ENCODE results near the gene TRIM73. TPM values are rescaled to one million over a fixed set of nuclear protein-coding genes. Genes with fewer than 3 reads are reported as not detected.
A peak's percentile ranks its signal among the peaks of the same experiment; 100 is the strongest.
"Not testable (repeated sequence)": the region's sequence is repeated elsewhere in the genome, so short reads cannot be mapped to it uniquely, and the experiment has no call there.

The TRIM73 gene
- total RNA-seq (6.6 and 10.3 TPM in 2 replicates), polyA plus RNA-seq (10.9 and 11.2 TPM in 2 replicates)

DNA sequence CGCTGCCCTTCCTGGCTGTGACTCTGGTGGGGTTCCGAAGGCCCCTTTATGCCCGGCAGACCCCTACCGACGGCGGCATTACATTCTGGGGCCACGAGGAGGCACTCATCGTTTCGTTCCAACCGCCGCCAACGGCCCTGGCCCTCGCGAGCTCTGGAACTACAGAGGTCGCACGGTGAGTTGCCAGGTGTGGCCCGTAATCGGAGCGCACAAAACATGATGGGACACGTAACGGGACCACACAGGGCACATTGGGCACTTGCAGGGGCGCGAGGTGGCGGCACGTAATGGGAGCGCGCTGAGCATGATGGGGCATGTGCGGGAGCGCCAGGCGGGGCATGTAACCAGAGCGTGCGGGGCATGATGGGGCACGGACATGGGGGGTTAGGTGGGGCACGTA, at the start of gene TRIM73:
TRIM73 (plus strand) TSS at position 301 of the 400 bp plus-strand sequence. CDS start 3,305 bp downstream, outside the sequence.
- not testable (repeated sequence) for H3K36me3 ChIP-seq; H3K9me3 ChIP-seq (ENCODE audit: low read depth); H3K4me1 ChIP-seq (ENCODE audit: low read depth); DNase-seq (ENCODE audit: low read depth in 1 of 2, low spot score in 1 of 2); H3K4me3 ChIP-seq; H3K27me3 ChIP-seq; H3K27ac ChIP-seq

DNA sequence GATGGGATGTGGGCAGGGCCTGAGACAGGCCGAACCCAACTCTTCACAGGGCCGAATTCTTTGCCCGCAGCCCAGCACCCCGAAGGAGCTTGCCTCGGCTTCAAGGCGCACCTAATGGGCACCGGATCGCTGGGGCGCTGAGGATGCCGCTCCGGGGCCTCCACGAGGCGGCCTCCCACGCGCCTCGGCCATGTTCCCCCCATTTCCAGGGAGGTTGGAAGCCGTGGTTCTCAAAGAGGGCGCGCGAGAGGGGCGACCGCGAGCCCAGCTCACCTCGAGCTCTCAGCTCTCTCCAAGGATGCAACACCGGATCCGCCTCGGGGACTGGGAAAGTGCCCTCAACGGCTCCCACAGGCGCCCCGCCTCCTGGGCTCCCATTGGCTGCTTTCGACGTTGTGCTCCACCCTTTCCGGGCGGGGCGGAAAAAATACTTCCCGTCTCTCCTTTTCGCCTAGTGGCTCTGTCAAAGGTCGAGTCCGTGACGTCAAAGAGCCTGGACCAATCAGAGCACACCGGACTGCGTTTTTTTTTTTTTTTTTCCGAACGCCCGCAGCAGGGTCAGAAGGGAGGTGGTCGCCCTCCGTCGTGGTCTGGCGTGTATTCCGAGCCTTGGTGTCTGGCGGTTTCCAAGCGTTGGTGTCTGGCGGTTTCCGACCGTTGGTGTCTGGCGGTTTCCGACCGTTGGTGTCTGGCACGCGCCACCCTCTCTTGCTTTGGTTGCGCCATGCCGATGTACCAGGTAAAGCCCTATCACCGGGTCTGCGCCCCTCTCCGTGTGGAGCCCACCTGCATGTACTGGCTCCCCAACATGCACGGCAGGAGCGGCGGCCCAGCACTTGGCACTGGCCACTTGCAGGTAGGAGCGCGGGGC, 36.5 kb upstream of the TRIM73 start:
- peak; percentile 32 to 40 for DNase-seq (ENCODE audit: low read depth in 1 of 2, low spot score in 1 of 2)
- not testable (repeated sequence) for H3K27ac ChIP-seq; H3K36me3 ChIP-seq; H3K27me3 ChIP-seq; H3K4me1 ChIP-seq (ENCODE audit: low read depth); H3K9me3 ChIP-seq (ENCODE audit: low read depth)
- peak overlapping the region; percentile 27 for H3K4me3 ChIP-seq

DNA sequence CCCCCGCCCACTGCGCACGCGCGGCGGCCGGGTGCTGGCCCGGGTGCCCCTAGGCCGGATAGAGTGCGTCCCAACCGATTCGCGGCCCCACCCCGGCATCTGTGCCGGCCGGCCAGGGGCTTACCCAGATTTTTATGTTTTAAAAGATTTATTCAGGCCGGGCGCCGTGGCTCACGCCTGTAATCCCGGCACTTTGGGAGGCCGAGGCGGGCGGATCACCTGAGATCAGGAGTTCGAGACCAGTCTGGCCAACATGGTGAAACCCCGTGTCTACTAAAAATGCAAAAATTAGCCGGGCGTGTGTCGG, 35.9 kb upstream of the TRIM73 start:
- H3K4me3 ChIP-seq = peak overlapping the region; percentile 27
- H3K9me3 ChIP-seq (ENCODE audit: low read depth); H3K4me1 ChIP-seq (ENCODE audit: low read depth); DNase-seq (ENCODE audit: low read depth in 1 of 2, low spot score in 1 of 2); H3K27ac ChIP-seq; H3K27me3 ChIP-seq; H3K36me3 ChIP-seq: not testable (repeated sequence)

DNA sequence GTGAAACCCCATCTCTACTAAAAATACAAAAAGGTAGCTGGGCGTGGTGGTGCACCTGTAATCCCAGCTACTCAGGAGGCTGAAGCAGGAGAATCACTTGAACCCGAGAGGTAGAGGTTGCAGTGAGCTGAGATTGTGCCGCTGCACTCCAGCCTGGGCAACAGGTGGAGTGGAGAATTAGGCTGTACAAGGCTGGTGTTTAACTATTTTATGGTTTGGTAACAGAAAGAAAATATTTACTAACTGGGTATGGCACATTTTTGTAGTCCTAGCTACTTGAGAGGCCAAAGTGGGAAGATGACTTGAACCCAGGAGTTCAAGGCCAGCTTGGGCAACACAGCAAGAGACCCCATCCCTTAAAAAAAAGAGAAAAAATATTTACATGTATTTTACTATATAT, 31.4 kb upstream of the TRIM73 start:
- not testable (repeated sequence) for H3K4me3 ChIP-seq; H3K9me3 ChIP-seq (ENCODE audit: low read depth); H3K4me1 ChIP-seq (ENCODE audit: low read depth); H3K36me3 ChIP-seq; H3K27me3 ChIP-seq; DNase-seq (ENCODE audit: low read depth in 1 of 2, low spot score in 1 of 2); H3K27ac ChIP-seq

DNA sequence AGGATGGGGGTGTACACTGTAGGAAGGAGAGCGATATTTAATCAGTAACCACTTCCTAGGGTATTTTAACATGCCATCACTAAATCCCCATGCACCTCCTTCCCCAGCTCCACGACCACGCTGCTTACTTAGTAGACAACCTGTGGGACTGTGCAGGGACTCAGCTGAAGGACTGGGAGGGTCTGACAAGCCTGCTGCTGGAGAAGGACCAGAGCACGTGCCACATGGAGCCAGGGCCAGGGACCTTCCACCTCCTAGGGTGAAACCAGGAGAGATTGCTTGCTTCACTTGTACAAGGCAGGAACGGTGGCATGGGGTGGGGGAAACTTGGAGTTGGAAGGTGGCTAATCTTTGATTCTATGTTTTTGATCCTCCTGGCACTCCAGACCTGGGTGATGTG, 28.8 kb upstream of the TRIM73 start:
- not testable (repeated sequence) for H3K27me3 ChIP-seq; H3K4me1 ChIP-seq (ENCODE audit: low read depth); H3K9me3 ChIP-seq (ENCODE audit: low read depth); DNase-seq (ENCODE audit: low read depth in 1 of 2, low spot score in 1 of 2); H3K27ac ChIP-seq; H3K4me3 ChIP-seq; H3K36me3 ChIP-seq

DNA sequence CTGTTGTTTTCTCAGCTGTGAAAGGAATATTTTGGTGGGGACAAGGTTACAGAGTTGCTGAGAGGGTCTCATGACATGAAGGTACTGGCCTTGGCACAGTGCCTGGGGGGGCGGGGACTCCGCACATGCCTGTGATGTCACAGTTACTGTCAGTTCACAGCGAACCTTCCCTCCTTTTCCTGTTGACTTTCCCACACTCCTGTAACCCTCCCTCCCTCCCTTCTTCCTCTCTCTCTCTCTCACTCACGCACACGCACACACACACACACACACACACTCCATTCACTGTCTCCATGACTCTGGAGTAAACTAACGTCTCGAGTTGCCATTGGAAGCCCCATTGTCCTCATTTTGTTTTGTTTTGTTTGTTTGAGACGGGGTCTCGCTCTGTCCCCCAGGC, 28.1 kb upstream of the TRIM73 start:
- not testable (repeated sequence) for H3K27ac ChIP-seq; H3K4me3 ChIP-seq; H3K9me3 ChIP-seq (ENCODE audit: low read depth); H3K4me1 ChIP-seq (ENCODE audit: low read depth); H3K27me3 ChIP-seq; DNase-seq (ENCODE audit: low read depth in 1 of 2, low spot score in 1 of 2); H3K36me3 ChIP-seq

DNA sequence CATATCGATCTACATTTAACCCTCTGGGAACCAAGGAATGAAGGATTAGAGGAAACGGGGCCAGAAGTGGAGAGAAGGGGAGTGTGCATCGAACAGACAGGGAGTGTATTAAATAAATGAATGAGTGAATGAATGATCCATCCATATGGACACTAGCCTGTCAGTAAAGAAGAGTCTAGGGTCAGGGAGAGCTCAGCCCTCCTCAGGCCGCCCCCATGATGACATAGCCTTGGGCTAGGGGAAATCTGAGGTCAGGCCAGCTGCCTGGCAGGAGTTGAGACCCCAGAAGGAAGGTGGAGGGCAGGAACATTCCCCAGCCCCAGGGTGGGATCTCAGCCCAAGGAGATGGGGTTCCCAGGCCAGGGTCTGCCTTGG, 21.3 kb upstream of the TRIM73 start:
- not testable (repeated sequence) for H3K36me3 ChIP-seq; DNase-seq (ENCODE audit: low read depth in 1 of 2, low spot score in 1 of 2); H3K4me1 ChIP-seq (ENCODE audit: low read depth); H3K27me3 ChIP-seq; H3K27ac ChIP-seq; H3K9me3 ChIP-seq (ENCODE audit: low read depth); H3K4me3 ChIP-seq

DNA sequence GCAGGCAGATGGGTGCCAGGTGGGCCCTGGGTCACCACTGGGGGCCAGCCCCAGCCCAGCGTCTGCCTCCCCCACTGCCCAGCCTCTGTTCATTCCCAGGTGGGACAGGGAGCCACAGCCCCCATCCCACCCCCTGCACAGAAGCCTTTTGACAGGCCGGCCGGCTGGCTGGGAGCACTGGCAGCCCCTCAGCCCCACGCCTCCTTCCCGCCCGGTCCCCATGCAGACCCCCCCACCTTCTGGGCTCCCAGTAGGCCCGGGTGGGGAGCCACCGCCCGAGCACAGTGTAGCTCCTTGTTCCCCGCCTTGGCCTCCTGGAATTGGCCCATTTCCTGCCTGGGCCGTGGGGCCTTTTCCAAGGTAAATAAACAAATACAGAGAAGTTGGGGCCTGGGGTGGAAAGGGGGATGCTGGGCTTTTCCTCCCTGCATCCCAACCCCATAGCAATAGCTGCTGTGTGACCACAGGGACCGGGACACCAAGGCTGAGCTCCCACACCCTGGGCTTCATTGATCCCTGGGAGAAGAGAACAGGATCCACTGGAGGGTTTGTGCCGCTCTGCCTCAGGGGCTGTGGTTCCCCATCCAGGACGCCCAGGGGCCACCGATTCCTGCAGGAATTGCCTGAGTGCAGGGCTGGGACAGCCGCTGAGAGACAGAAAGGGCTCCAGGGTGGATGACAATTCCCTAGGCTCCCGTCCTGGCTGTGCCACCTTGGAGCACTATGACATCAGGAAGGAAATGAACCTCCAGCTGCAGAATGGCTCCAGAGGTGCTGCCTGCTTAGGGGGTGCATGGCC, 20.7 kb upstream of the TRIM73 start:
- H3K27me3 ChIP-seq; H3K9me3 ChIP-seq (ENCODE audit: low read depth); H3K4me3 ChIP-seq; H3K27ac ChIP-seq; H3K36me3 ChIP-seq; H3K4me1 ChIP-seq (ENCODE audit: low read depth); DNase-seq (ENCODE audit: low read depth in 1 of 2, low spot score in 1 of 2): not testable (repeated sequence)

DNA sequence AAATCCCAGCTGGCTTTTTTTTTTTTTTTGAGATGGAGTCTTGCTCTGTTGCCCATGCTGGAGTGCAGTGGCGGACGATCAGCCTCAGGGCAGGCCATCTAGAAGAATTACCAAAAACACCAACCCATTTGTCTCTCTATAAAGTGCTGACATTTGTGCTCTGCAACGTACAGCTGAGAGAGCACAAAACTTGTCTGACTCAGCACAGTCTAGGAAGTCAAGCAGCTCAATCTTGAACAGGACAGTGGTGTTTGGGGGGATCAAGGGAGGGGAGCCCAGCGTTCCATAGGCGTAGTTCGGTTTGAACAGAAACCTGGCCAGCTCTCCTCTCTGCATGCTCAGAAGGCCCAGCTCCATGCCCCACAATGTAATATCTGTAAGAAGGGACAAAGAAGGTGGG, 2.2 kb upstream of the TRIM73 start:
- H3K9me3 ChIP-seq (ENCODE audit: low read depth); H3K27me3 ChIP-seq; H3K36me3 ChIP-seq; DNase-seq (ENCODE audit: low read depth in 1 of 2, low spot score in 1 of 2); H3K27ac ChIP-seq; H3K4me1 ChIP-seq (ENCODE audit: low read depth); H3K4me3 ChIP-seq: not testable (repeated sequence)

DNA sequence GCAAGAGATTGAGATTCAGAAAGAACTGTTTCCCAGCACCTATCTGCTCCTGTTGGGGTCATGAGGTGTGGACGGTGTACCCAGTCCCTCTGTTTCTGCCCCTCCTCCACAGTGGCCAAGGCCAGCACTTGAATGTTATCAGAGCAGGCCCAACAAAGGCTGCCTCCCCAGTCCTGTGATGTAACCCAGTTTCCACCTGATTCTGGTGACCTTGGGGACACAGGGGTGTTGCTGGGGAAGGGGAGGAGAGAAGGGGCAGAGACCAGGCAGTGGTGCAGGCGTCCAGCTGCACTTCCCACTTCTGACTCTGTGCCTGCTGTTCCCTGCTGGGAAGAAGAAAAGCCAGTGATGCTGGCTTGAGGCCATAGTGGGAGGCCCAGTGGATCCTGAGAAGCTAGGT, 2.4 kb downstream of the TRIM73 start:
- not testable (repeated sequence) for H3K27me3 ChIP-seq; H3K36me3 ChIP-seq; DNase-seq (ENCODE audit: low read depth in 1 of 2, low spot score in 1 of 2); H3K4me3 ChIP-seq; H3K4me1 ChIP-seq (ENCODE audit: low read depth); H3K27ac ChIP-seq; H3K9me3 ChIP-seq (ENCODE audit: low read depth)

DNA sequence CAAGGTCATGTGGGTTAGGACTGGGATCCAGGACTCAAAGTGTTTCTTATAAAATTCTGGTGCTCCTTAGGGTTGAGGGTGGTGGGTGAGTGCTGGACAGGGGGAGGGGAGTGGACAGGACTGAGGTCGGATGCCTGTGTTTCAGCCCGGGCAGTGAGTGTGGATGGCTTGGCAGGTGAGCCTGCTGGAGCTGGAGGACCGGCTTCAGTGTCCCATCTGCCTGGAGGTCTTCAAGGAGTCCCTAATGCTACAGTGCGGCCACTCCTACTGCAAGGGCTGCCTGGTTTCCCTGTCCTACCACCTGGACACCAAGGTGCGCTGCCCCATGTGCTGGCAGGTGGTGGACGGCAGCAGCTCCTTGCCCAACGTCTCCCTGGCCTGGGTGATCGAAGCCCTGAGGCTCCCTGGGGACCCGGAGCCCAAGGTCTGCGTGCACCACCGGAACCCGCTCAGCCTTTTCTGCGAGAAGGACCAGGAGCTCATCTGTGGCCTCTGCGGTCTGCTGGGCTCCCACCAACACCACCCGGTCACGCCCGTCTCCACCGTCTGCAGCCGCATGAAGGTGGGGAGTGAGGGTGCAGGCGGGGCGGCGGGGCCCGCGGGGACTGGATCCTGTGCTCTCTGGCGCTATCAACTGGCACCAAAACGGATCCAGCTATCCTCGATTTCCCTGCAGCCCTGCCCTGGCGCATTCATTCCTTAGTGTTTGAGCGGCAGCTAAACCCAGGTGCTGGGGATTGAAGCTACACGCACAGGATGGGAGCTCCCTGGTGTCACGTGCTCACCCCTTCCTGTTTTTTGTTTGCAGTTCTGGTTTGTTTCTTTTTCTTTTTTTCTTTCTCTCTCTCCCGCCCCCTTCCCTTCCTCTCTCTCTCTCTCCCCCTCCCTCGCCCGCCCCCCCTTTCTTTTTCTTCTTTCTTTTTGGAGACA, 3.6 kb downstream of the TRIM73 start:
- H3K27me3 ChIP-seq; H3K4me1 ChIP-seq (ENCODE audit: low read depth); H3K36me3 ChIP-seq; H3K4me3 ChIP-seq; H3K9me3 ChIP-seq (ENCODE audit: low read depth); H3K27ac ChIP-seq; DNase-seq (ENCODE audit: low read depth in 1 of 2, low spot score in 1 of 2): not testable (repeated sequence)

DNA sequence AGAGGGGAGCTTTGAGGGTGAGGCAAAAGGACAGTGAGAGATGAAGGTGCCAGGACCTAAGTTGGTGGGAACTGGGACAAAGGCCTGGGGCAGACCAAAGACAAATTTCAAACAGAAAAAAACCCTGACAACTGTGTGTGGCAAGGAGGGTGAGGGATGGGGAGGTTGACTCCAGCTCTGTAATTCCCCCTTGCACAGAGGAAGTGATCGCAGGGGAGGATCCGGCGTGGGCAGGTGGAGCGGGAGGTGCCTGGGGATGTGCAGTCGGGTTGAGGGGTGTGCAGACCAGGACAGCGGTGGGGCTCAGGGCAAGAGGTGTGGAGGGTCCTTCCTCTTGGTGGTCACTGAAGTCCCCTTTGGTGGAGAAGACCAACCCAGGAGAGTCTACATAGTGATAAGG, 5.1 kb downstream of the TRIM73 start:
- H3K4me3 ChIP-seq; H3K36me3 ChIP-seq; DNase-seq (ENCODE audit: low read depth in 1 of 2, low spot score in 1 of 2); H3K9me3 ChIP-seq (ENCODE audit: low read depth); H3K27ac ChIP-seq; H3K27me3 ChIP-seq; H3K4me1 ChIP-seq (ENCODE audit: low read depth): not testable (repeated sequence)

DNA sequence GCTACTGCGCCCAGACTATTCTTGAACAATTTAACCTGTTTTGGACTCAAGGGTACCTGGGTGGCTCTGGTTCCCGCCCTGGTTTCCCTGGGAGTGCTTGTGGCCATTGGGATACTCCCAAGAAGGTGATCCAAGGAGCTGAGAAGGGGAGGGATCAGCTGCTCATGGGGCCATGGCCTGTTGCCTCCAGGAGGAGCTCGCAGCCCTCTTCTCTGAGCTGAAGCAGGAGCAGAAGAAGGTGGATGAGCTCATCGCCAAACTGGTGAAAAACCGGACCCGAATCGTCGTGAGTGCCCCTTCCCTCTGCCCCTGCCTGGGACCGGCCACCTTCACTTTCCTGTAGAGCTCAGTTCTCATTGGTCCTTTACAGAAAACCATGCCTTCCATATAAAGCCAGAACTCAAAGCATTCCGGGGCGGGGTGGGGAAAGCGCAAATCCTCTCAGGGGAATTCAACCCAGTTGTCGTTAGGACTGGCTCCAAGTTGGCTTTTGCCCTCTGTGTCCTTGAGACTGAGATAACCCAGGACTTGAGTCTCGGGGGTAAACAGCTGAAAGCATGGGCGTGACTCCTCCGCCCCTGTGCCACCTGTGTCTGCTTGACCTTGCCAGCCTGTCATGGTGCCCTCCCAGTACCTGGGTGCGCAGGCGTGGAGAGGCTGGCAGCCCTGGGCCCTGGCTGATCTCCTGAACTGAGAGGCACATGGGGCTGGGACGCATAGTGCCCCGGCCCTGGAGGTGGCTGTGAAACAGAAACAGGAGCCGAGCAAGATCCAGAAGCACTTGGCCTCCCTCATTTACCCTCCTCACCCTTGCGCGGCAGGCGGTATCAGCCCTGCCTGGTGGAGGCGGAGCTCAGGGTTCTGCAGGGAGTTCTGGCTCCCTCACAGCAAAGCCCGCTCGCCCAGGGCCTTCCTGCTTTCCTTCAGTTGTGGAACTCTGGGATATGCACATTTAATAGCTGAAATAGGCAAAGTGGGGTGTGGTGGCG, 8.3 kb downstream of the TRIM73 start:
- not testable (repeated sequence) for H3K36me3 ChIP-seq; H3K27ac ChIP-seq; DNase-seq (ENCODE audit: low read depth in 1 of 2, low spot score in 1 of 2); H3K9me3 ChIP-seq (ENCODE audit: low read depth); H3K4me1 ChIP-seq (ENCODE audit: low read depth); H3K4me3 ChIP-seq; H3K27me3 ChIP-seq
